GM21360 (cell line): ENCODE measurements around the gene KCNC3.
"Not testable (repeated sequence)": the region's sequence is repeated elsewhere in the genome, so short reads cannot be mapped to it uniquely, and the experiment has no call there.

Source experiments
- ATAC-seq: cut with Tn5 transposase; IDR thresholded peaks from one replicate; pipeline ENCODE4 v1.9.1; 2021; ENCODE audit warnings: mild to moderate bottlenecking, moderate library complexity; ENCODE audit not compliant: unreplicated experiment

Gene KCNC3

DNA sequence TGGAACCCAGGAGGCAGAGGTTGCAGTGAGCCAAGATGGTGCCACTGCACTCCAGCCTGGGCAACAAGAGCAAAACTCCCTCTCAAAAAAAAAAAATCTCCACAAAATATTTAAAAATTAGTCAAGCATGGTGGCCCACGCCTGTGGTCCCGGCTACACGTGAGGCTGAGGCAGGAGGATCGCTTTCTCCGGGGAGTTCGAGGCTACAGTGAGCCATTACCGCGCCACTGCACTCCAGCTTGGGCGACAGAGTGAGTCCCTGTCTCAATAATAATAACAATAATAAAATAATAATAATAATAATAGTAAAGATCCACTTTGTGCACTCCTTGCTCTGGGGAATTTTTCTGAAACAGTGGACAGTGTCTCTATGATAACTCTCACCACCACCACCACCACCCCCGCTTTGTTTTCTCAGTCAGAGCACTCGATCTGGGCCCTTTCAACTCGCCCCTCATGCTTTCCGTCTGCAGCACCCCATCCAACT is 27.6 kb upstream of the KCNC3 start:
- ATAC-seq = no peak

DNA sequence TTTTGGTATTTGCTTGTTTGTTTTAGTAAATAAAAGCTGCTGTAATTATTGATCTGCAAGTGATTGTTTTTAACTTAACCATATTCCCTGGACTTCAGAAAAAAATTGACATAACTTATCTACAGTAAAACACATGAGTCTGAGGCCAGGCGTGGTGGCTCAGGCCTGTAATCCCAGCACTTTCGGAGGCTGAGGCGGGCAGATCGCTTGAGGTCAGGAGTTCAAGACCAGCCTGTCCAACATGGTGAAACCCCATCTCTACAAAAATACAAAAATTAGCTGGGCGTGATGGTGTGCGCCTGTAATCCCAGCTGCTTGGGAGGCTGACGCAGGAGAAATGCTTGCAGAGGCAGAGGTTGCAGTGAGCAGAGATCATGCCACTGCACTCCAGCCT is 24.3 kb upstream of the KCNC3 start:
- not testable (repeated sequence) for ATAC-seq

DNA sequence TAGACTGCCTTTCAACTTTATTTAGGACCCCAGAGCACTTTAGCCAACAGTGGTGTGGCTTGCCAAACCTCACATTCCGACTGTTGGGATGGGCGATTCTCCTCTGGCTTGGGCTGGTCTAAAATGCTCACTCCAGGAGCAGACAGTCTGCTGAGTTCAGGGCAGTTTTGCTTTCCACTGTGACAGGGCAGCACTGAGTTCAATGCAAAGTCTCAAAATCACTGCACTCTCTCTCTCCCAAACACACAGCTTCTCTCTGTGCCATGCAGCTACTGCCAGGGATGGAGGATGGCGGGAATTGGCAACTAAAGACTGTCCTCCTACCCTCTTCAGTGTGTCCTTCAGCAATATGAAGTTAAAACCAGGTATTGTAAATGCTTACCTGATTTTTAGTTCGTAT is 23.1 kb upstream of the KCNC3 start:
- no peak for ATAC-seq

DNA sequence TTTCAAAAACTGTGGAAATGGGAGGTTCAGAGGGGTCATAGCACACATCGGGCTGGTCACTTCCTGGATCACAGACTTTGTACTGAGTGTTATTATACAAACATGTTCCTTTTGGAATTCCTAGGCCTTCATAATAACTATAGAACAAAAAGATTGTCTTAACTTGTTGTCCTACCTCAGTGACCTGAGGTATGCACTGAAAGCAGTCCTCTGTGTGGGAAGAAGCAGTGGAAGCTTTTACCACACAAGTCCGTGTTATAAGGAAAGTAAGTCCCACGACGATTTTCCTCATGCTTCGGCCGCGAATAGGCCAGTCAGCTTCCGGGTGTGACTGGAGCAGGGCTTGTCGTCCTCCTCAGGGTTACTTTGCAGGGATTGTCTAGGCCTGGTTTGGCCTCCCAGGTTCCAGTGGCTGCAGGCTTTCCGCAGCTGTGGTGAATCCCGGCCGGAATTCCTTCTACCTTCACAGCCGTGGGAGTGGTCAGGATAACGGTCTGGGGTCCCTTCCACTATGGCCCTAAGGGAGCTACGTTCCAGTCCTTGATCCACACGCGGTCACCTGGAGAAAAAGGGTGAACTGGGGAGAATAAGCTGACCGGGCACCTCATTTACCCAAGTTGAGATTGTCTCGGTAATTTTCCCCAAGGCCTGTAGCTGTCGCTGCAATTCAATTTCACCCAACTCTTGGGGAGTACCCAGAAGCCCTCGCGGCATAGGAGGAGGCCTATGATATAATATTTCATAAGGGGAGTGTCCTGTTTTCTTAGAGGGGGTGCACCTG is 20.3 kb upstream of the KCNC3 start:
- no peak for ATAC-seq

DNA sequence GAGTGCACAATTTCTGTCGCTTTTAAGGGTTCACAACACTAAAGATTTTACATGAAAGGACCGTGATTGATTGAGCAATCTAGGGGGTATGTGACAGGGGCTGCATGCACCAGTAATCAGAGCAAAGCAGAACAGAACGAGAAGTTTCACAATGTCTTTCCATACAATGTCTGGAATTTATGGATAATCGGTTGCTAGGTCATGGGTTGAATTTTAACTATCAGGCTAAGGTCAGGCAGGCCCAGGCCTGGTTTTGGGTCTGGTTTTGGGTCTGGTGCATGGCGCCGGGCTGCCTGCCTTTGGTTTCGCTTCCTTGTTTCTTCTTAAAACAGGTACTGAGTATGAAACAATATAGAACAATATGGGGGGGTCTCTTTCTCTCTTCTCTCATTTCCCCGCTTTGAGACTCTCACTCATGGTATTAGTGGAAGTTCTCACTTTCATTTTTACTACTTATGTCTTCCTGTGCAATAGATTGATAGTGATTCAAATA is 18.0 kb upstream of the KCNC3 start:
- ATAC-seq = not testable (repeated sequence)

DNA sequence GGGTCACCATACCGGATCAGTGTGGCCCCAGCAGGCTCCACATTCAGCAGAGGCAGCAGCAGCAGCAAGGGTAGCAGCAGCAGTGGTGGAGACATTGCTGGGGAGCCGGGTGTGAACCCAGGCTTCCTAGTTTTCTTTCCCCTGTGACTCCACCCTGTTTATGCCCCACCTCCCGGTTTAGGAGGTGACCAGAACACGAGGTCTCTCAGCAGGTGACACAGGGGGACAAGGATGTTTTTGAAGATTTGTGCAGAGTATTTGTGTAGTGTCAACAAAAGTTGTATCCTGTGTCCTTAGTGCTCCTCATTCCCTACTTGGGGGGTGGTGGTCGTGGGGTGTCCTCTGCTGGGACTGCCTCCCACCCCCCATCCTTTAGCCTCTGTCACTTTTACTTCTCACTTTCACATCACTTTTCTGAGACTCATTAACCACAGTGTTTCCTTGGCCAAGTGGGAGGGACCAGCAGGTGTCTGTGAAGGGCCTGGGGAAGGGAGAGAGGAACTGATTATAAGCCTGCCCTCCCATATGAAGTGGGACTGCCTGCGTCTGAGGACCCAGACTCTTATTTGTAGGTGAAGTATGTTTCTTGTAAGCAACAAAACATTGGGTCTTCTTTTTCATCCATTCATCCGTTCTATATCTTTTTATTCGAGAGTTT is 15.6 kb upstream of the KCNC3 start:
- ATAC-seq = peak; percentile 50

DNA sequence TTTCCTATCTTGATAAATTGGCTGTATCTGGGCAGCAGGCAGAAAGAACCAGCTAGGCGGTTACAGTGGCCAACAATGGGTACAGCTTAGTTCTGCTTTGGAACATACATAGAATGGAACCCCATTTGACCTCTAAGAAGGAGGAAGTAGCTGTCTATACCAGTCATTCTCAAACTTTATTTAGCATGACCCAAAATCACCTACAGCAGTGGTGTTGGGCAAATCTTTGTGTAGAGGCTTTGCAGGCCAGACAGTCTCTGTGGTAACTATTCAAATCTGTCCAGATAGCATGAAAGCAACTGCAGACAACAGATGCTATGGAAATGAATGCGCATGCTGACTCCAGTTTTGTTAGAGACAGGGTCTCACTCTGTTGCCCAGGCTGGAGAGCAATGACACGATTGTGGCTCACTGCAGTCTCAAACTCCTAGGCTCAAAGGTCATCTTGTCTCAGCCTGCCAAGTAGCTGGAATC is 12.0 kb upstream of the KCNC3 start:
- ATAC-seq = no peak

DNA sequence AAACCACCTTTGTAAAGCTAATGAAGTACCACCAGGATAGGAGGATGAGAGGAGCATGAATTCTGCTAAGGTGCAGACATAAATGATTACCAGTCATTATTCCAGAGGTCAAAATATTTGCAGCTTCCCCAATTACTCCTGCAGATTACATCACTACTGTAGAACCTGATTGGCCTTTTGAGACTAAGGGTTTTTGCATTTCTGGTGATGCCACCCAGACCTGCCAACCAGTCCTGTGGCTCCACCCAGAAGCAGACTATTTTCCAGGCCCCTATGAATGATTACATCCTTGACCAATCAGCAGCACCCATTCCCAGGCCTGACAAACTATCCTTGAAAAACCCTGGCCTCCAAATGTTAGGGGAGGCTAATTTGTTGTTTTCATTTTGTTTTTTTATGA is 11.2 kb upstream of the KCNC3 start:
- ATAC-seq = no peak

DNA sequence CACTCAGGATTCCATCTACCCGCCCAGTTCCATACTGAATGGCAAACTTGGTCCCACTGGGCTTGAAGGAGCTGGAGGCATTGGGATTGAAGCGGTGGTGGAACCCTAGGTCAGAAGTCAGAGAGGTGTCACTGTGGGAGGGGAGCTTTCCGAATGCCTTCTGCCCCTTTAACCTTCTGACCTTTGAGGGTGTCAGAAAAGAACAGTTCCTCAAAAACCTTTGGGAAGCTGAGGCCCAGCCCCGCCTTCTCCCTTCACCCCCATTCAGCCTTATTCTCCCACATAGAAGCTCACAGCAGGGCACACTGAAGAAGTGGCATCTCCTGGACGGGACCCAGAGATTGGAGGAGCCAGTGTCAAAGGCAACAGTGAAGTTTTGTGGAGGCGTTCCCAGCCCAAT is 7.9 kb upstream of the KCNC3 start:
- not testable (repeated sequence) for ATAC-seq

DNA sequence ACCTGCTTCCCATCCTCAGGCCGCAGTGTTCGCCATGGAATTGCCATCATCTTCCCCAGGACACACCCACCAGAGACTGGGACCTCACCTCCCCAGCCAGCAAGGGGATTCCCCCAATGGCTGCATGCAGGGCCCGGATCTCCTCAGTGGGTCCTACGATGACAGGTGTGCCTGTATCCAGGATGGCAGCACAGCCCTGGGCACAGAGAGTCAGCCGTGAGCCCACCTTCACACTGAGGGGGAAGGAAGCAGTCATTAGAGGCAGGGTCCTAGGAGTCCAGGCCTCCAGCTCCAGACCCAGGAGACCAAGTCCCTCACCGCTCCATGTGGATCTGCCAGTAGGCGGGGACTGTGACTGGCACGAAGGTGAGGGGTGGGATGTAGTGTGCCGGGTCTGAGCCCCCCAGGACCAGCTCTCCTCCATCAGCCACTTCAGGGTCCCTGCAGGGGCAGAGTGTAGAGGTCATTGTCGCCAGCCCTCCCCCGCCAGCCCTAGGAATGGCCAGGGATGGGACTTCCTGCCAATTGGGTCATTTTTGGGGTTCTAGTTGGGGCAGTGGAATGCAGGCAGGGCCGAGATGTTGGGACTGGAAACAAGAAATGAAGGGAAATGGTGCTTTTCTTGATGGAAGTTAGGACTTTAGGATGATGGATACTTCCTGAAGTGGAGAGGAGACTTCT is 5.7 kb upstream of the KCNC3 start:
- no peak for ATAC-seq

DNA sequence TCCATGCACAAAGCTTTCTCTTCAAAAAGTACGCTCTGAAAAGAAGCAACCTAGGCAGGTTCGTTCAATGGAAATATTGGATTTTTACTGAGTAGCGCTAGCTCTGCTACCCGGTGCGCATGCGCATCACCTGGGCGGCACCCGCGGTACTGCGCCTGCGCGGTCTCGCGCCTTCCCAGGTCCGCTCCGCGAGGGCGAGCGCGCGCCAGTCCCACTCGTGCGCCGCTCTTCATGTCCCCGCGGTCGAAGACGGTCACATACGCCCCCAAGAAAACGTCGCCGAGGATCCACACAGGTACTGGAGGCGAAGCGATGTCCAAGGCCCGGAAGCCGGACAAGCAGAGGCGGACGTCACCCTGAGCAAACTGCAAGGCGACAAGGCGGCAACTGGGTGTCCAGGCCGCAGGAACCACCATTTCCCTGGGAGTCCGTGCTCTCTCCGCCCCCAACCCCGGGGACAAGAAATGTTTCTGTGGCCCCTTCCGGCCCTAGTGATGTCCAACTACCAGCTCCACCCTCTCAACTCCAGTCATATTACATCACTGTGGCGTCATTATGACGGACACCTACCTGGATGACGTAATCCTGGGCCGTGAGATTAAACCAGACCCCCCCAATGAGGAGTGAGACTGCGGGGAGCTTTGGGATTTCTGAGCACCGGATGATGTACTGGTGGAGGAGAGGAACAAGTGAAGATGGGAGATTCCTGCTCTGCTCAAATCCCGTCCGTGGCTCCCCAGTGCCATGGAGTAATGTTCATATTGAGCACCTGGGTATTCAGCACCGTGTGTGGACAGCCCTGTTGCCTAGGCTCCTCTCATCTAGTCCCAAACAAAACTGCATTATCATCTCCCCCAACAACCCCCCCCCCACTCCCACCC is 4.8 kb upstream of the KCNC3 start:
- ATAC-seq = no peak

DNA sequence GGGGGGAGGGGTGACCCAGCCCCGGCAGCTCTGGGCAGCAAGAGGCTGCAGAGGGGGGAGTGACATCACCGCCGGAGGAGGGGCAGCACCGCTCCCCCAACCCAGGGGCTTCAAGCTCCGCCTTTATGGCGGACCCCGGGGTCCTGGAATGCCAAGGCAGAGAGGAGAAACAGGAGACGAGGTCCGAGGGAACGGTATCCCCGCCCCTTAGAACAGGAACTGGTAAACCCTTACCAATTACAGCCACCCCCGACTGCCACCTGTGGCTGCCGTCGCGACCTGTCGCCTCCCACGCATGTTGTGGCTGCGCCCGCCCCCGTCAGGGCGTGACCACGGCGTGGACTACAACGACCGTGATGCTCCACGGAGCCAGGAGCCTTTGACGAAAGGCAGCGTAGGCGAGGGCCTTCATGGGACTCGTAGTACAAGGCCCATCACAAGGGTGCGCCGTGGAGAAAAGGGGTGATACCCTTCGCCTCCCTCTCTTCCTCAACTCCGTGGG is 4.1 kb upstream of the KCNC3 start:
- ATAC-seq = no peak

DNA sequence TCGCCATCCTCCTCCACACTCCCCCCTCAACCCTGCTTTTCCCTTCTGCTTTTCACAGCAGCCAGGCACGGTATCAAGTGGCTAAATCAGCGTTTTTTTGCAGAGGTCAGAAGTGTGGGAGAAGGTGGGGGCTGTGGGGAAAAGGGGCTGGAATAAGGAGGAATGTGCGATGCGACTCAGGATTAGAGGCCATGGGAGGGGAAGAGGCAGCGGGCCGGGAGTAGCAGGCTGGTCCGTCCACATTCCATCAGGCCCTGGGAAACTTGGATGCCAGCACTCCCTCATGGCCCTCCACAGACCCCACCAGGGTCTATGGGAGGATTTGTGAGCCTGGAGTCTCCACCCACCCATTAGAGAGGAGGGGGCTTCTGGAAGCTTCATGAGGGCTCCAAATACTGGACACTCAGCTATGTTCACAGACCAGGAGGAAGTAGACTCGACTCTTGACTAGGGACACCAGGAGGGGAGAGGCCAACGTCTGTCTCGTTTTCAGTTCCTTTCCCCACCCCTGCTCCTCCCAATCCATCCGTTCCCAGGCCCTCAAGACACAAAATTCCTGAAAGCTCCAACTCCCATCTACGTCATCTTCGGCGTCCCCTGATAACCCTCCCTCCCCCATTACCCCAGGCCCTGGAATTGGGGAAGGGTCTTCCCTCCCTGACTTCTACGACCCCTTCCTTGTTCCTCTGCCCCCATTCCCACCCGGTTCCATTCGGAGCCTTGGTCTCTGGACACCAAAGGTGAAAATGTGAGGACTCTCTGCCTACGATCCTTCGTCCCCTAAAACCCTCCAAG is 3.3 kb upstream of the KCNC3 start:
- no peak for ATAC-seq

DNA sequence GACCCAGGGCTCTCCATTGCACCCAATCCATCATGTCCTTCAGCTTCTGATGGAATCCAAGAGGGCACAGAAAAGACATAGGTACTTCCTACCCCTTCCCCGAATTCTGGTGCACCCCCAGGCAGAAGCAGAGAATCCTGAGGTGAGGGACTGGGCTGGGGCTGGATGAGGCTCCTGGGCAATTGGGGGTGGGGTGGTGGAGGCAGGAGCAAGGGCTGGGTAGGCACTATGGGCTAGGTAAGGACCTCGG is 2.7 kb upstream of the KCNC3 start:
- no peak for ATAC-seq

DNA sequence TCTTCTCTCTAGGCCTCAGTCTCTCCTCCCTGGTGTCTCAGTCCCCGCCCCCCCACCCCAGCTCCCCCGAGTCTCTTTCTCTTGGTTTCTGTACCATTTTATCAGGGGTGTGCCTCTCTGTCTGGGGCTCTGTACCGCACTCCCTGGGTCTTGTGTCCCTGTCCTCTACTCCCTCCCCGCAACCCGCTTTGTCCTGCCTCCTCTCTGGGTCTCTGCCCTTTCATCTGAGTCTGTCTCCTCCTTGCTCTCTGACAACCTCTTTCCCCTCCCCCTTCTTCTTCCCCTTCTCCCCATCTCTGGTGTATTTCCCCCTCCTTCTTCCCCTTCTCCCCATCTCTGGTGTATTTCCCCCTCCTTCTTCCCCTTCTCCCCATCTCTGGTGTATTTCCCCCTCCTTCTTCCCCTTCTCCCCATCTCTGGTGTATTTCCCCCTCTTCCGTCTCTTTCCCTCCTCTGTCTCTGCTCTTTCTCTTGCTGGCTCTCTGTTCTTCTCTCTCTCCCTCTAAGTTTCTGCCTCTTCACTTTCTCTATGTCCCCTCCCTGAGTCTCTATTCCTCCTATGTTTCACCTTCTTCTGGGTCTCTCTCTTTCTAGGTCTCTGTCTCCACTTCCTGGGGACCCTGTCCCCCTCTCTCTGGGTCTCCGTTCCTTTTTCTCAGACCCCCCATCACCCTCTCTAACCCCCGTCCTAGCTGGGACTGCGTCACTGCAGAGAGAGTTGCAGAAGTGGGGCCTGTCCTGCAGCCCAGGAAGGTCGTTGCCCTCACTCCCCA is 2.2 kb upstream of the KCNC3 start:
- no peak for ATAC-seq

DNA sequence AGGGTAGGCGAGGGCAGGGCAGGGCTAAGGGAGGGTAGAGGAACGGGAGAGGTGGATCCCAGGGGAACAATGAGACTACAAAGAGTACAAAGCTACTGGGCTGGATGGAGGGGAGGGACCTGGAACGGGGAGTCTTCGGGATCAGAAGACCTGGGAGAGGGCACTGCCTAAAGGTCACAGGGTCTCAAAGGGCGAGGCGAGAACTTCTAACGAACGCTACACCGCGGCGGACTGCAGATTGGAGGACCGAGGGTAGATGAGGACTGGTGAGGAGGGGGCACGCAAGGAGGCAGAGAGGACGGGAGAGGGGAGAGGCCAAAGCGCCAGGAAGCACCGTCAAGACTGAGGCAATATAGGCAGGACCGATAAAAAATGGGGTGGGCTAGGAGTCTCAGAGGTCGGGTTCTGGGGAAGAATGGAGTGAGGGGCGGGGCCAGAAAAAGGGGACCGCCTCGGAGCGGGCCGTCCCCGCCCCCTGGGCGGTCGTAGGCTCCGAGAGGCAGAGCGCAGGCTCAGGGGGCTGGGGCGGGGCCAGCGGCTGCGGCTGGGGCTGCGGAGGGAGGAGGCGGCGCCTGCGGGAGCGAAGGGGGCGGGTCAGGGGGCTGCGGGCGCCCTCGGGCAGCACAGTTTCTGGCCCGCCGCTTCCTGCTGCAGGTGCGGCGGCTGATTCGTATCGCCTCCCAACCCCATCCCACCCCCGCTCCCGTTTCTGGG is 1.3 kb upstream of the KCNC3 start:
- ATAC-seq = peak; percentile 26

DNA sequence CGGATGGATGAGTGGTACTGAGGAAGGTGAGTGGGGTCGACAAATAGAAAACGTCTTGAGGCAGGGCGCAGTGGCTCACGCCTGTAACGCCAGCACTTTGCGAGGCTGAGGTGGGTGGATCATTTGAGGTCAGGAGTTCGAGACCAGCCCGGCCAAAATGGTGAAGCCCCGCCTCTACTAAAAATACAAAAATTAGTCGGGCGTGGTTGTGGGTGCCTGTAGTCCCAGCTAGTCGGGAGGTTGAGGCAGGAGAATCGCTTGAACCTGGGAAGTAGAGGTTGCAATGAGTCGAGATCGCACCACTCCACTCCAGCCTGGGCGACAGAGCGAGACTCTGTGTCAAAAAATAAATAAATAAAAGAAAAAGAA is 733 bp upstream of the KCNC3 start:
- ATAC-seq = not testable (repeated sequence)

DNA sequence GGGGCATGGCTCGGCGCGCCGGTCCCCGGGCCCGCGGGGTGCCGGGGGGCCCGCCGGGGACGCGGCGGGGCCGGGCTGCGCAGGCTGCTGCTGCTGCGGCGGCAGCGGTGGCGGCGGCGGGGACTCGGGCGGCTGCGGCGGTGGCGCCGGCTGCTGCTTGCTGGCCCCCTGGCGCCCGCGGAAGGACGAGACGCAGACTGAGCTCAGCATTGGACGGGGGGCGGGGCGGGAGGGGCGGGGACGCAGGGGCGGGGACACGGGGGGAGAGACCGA is 368 bp downstream of the KCNC3 start:
- ATAC-seq = peak; percentile 22
